NT2/D1 (cell line): ENCODE data around the gene THOC5.

Experiments
- SUZ12 ChIP-seq: IDR thresholded peaks from 2 replicates; pipeline ENCODE4 v1.6.1; 2011; ENCODE audit not compliant: insufficient read length, insufficient read depth; ENCODE audit errors: extremely low read depth
- YY1 ChIP-seq: IDR thresholded peaks from 2 replicates; pipeline ENCODE4 v1.6.1; 2011; ENCODE audit not compliant: insufficient read length, insufficient read depth
- ZNF274 ChIP-seq: IDR thresholded peaks from 2 replicates; pipeline ENCODE4 v1.6.1; 2011; ENCODE audit warnings: mild to moderate bottlenecking, low read depth, low read length

DNA sequence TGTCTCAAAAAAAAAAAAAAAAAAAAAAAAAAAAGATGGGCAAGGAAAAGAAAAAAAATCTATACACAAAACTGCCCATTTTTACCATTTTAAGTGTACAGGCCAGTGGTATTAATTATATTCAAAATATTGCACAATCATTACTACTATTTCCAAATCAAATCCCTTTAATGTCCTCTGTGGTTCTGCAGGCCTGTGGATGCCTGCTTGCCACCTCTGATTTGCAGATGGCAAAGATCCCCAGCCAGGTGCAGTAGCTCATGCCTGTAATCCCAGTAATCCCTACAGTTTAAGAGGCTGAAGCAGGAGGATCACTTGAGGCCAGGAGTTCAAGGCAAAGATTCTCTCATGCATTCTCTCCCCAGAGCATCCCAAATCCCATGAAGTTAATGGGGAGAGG lies 95.0 kb downstream of the THOC5 start:
- TF ChIP-seq YY1, result no peak
- TF ChIP-seq ZNF274, result no peak
- no peak for TF ChIP-seq SUZ12
